H1 (cell line): ENCODE data around the gene SPARCL1. TPM values are rescaled to one million over a fixed set of nuclear protein-coding genes. Genes with fewer than 3 reads are reported as not detected.

Experiments
- CTCF ChIA-PET: fragments of 300-600 bp; sonication (Branson Sonifier 250); formaldehyde crosslinking; loops from one replicate; lab custom pipeline; 2021; ENCODE audit not compliant: partially characterized antibody; lab: Charles Lee
- POLR2A ChIA-PET: fragments of 300-600 bp; sonication (Branson Sonifier 250); formaldehyde crosslinking; loops from one replicate; lab custom pipeline; 2021; ENCODE audit warnings: inconsistent platforms; ENCODE audit not compliant: partially characterized antibody; lab: Charles Lee
- DNase-seq, 2 experiments: peaks; one replicate each; pipeline versions ENCODE4 v3.0.0 to v3.0.0-alpha.2; 2010 to 2022; ENCODE audit warnings: low spot score in 2 of 2, low read depth in 1 of 2, mixed read lengths in 1 of 2
- FAIRE-seq: peaks from 2 replicates; lab custom pipeline; 2011; peaks lifted over from hg19 to GRCh38; lab: Jason Lieb, UNC
- H2AFZ ChIP-seq: 2 replicates; pipeline ENCODE4 v1.8.1; 2012; ENCODE audit warnings: low read length, inconsistent platforms
- H2AK5ac ChIP-seq: 2 replicates; pipeline ENCODE4 v1.6.1; 2013; ENCODE audit warnings: low read depth, low read length
- H2BK120ac ChIP-seq: replicated peaks from 2 replicates; pipeline ENCODE3; 2013; ENCODE audit warnings: low read depth, low read length, inconsistent platforms
- H2BK12ac ChIP-seq: 2 replicates; pipeline ENCODE4 v1.6.1; 2013; ENCODE audit warnings: low read depth, low read length
- H2BK15ac ChIP-seq: 2 replicates; pipeline ENCODE4 v1.6.1; 2013; ENCODE audit warnings: low read length
- H2BK20ac ChIP-seq: 2 replicates; pipeline ENCODE4 v1.6.1; 2013; ENCODE audit warnings: low read length
- H2BK5ac ChIP-seq: 2 replicates; pipeline ENCODE4 v1.6.1; 2013; ENCODE audit warnings: low read depth, low read length
- H3K14ac ChIP-seq: 2 replicates; pipeline ENCODE4 v1.6.1; 2013; ENCODE audit warnings: inconsistent platforms; ENCODE audit not compliant: insufficient read length
- H3K18ac ChIP-seq: 2 replicates; pipeline ENCODE4 v1.6.1; 2013; ENCODE audit warnings: low read length; ENCODE audit errors: extremely low read depth
- H3K23ac ChIP-seq: 2 replicates; pipeline ENCODE4 v1.6.1; 2013; ENCODE audit warnings: inconsistent platforms; ENCODE audit not compliant: insufficient read length
- H3K23me2 ChIP-seq: 2 replicates; pipeline ENCODE4 v1.6.1; 2013; ENCODE audit warnings: low read depth, low read length
- H3K27ac ChIP-seq: 2 replicates; pipeline ENCODE4 v1.6.1; 2011; ENCODE audit warnings: low read depth, low read length, inconsistent platforms
- H3K27me3 ChIP-seq, 4 experiments: replicated peaks in 1 of 4; 1 replicate in 1 of 4; 2 replicates in 3 of 4; pipeline versions ENCODE4 v1.6.1 to v1.8.1; 2011 to 2013; ENCODE audit warnings: low read length in 3 of 4, mild to moderate bottlenecking in 3 of 4, inconsistent platforms in 2 of 4, mixed read lengths in 2 of 4, moderate library complexity in 1 of 4; ENCODE audit not compliant: control insufficient read depth in 3 of 4, insufficient read depth in 3 of 4; ENCODE audit errors: extremely low read depth in 1 of 4
- H3K36me3 ChIP-seq, 4 experiments: 2 replicates each; pipeline versions ENCODE4 v1.6.1 to v1.8.1; 2011 to 2013; ENCODE audit warnings: mild to moderate bottlenecking in 4 of 4, low read length in 3 of 4, moderate library complexity in 2 of 4, control low read depth in 1 of 4, inconsistent platforms in 1 of 4; ENCODE audit not compliant: insufficient read depth in 4 of 4, control insufficient read depth in 2 of 4
- H3K4ac ChIP-seq: replicated peaks from 2 replicates; pipeline ENCODE3; 2013; ENCODE audit warnings: low read length, low read depth, mixed read lengths, inconsistent platforms; ENCODE audit not compliant: insufficient read length
- H3K4me1 ChIP-seq, 4 experiments: replicated peaks in 1 of 4; 1 replicate in 1 of 4; 2 replicates in 3 of 4; pipeline versions ENCODE4 v1.6.1 to v1.8.1; 2011 to 2013; ENCODE audit warnings: low read length in 3 of 4, inconsistent platforms in 2 of 4, mixed read lengths in 1 of 4; ENCODE audit not compliant: insufficient read depth in 4 of 4, control insufficient read depth in 3 of 4
- H3K4me2 ChIP-seq, 2 experiments: 2 replicates each; pipeline versions ENCODE4 v1.6.1 to v1.8.1; 2011 to 2013; ENCODE audit warnings: low read depth in 2 of 2, low read length in 2 of 2, control low read depth in 1 of 2, inconsistent platforms in 1 of 2, mild to moderate bottlenecking in 1 of 2; ENCODE audit not compliant: insufficient read depth in 1 of 2
- H3K4me3 ChIP-seq, 4 experiments: fragments of 200-600, 300-600 bp in 1 of 4; sonication (generic), shearing (Covaris generic), sonication (Bioruptor Twin) in 1 of 4; 2 replicates each; pipeline versions ENCODE4 v1.5.1 to v1.8.1; 2011 to 2016; ENCODE audit warnings: low read length in 4 of 4, low read depth in 3 of 4, control low read depth in 2 of 4, inconsistent platforms in 2 of 4, mild to moderate bottlenecking in 2 of 4, mixed read lengths in 1 of 4, moderate library complexity in 1 of 4; ENCODE audit not compliant: insufficient read depth in 2 of 4; ENCODE audit errors: extremely low read depth in 1 of 4
- H3K56ac ChIP-seq: replicated peaks from 2 replicates; pipeline ENCODE3; 2013; ENCODE audit warnings: low read depth, mild to moderate bottlenecking, mixed read lengths, low read length, inconsistent platforms; ENCODE audit not compliant: insufficient read length
- H3K79me1 ChIP-seq: 2 replicates; pipeline ENCODE4 v1.6.1; 2013; ENCODE audit warnings: low read depth, low read length, control low read depth
- H3K79me2 ChIP-seq, 2 experiments: 2 replicates each; pipeline versions ENCODE4 v1.6.1 to v1.8.1; 2012 to 2013; ENCODE audit warnings: low read length in 2 of 2, mild to moderate bottlenecking in 2 of 2, inconsistent platforms in 1 of 2; ENCODE audit not compliant: insufficient read depth in 2 of 2, control insufficient read depth in 1 of 2
- H3K9ac ChIP-seq, 4 experiments: replicated peaks in 1 of 4; 1 replicate in 1 of 4; 2 replicates in 3 of 4; pipeline versions ENCODE4 v1.6.1 to v1.8.1; 2011 to 2013; ENCODE audit warnings: low read depth in 3 of 4, low read length in 3 of 4, control low read depth in 2 of 4, mild to moderate bottlenecking in 2 of 4, moderate library complexity in 2 of 4, inconsistent platforms in 1 of 4; ENCODE audit errors: extremely low read depth in 1 of 4
- H3K9me3 ChIP-seq, 2 experiments: 2 replicates each; pipeline versions ENCODE4 v1.6.1 to v1.8.1; 2012 to 2013; ENCODE audit warnings: mild to moderate bottlenecking in 2 of 2, moderate library complexity in 2 of 2, control low read depth in 1 of 2, inconsistent platforms in 1 of 2, low read depth in 1 of 2, low read length in 1 of 2, mixed read lengths in 1 of 2; ENCODE audit not compliant: insufficient read depth in 2 of 2
- H4K20me1 ChIP-seq, 2 experiments: replicated peaks in 1 of 2; 2 replicates each; pipeline versions ENCODE3 to v1.8.1; 2011 to 2013; ENCODE audit warnings: inconsistent platforms in 2 of 2, low read length in 2 of 2, mild to moderate bottlenecking in 1 of 2; ENCODE audit not compliant: insufficient read depth in 2 of 2, control insufficient read depth in 1 of 2
- H4K5ac ChIP-seq: 2 replicates; pipeline ENCODE4 v1.6.1; 2013; ENCODE audit warnings: low read length, low read depth, mixed read lengths, inconsistent platforms; ENCODE audit not compliant: insufficient read length
- H4K8ac ChIP-seq: 2 replicates; pipeline ENCODE4 v1.8.0; 2013; ENCODE audit warnings: mild to moderate bottlenecking, moderate library complexity, low read length, inconsistent platforms; ENCODE audit not compliant: insufficient read depth; ENCODE audit errors: extremely low read depth
- H4K91ac ChIP-seq: replicated peaks from 2 replicates; pipeline ENCODE3; 2013; ENCODE audit warnings: low read length, mixed read lengths, inconsistent platforms; ENCODE audit not compliant: insufficient read length
- SIX5 ChIP-seq: IDR thresholded peaks from 2 replicates; pipeline ENCODE4 v1.6.1; 2011; ENCODE audit warnings: mild to moderate bottlenecking, low read depth, low read length
- YY1 ChIP-seq: IDR thresholded peaks from 2 replicates; pipeline ENCODE4 v1.6.1; 2011; ENCODE audit warnings: low read depth, mild to moderate bottlenecking, low read length
- WGBS, 2 experiments: shearing (Covaris generic) in 1 of 2; methylation state at CpG; one replicate each; pipeline versions ENCODE4 v1.1.6 to v1.1.7; 2013 to 2015; ENCODE audit warnings: low lambda C conversion rate in 2 of 2, mixed read lengths in 2 of 2, inconsistent platforms in 1 of 2, low coverage in 1 of 2, missing lambda C conversion rate in 1 of 2; ENCODE audit not compliant: insufficient replicate concordance in 2 of 2, insufficient coverage in 1 of 2, insufficient read length in 1 of 2; ENCODE audit errors: extremely low coverage in 1 of 2, missing lambda C conversion rate in 1 of 2; 5-methylcytosine and 5-hydroxymethylcytosine counted together
- polyA plus RNA-seq, 7 experiments: library from polyadenylated mRNA; depleted of rRNA in 3 of 7; stranded (reverse) in 5 of 7; unstranded in 2 of 7; fragments of >200 nt in 5 of 7; fragments of 200-250 nt in 2 of 7; gene quantifications; 1 replicate in 5 of 7; 2 replicates in 1 of 7; 4 replicates in 1 of 7; pipeline versions ENCODE4 v1.2.1 to v1.2.3, GENCODE V29; 2011 to 2013; ENCODE audit warnings: missing spikeins in 2 of 7, mixed read lengths in 2 of 7
- total RNA-seq: library from RNA; stranded (reverse); fragmentation: NEBNext Ultra II Directional; extraction: Animal tissue kit (Norgen Biotek cat#: 25700); gene quantifications from 2 replicates; pipeline ENCODE4 v1.2.1, GENCODE V29; 2021

SPARCL1 gene
- total and polyA plus RNA-seq, 2 of the 8 experiments (the other 6 are each of a cell fraction or from before 2014, with no cell fraction given) = 0.48 to 0.51 TPM

DNA sequence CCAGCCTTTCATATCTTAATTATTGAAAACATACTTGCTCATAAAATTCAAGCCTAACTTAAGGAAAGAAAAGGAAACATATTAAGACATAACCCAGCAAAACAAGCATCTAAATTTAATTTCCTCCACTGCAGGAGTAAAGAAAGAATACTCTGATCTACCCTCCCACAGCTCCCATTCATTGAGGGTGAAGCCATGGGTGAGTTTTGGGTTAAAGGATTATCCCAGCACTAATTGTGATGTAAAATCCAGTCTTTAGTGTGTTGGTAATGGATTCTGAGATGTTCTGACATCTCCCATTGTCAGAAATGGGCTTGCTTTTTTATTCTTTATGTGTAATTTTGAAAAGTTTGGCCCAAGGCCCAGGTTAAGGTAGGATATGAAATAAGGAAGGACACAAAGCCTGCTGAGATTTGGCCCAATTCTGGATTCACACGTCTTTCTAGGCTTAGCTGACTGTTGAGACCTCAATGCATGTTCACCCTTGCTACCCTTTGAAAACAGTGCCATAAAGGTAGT is 50.4 kb downstream of the SPARCL1 start:
- POLR2A ChIA-PET = interaction anchor here (0.6 to 1.0 kb wide), 2 partner anchors 11 to 53 kb away, joined by 3 to 4 read pairs; no protein-coding TSS in a partner anchor
- FAIRE-seq = no peak

More for the DNA sequence above, 50.4 kb downstream of the SPARCL1 start:
- DNase-seq = no peak
- Histone ChIP-seq H4K8ac (no peak overlapping the region), H3K4ac (no peak overlapping the region), H3K56ac (no peak overlapping the region), H3K9me3 (no peaks in the 10 kb centered on the region), H4K5ac (no peak overlapping the region), H3K18ac (no peak overlapping the region), H2BK5ac (0 out of 2 replicates have a peak overlapping the region, but pooled peaks have one; percentile 19), H2BK15ac (no peak overlapping the region), H3K79me1 (no peaks in the 10 kb centered on the region), H4K91ac (no peak overlapping the region), H3K4me2 (0 out of 4 replicates have a peak overlapping the region, but pooled peaks of 1 of the 2 experiments have one; percentile 22), H3K9ac (no peak overlapping the region), H3K27ac (no peak overlapping the region), H2BK20ac (no peak overlapping the region), H4K20me1 (no peaks in the 10 kb centered on the region), H3K23ac (no peak overlapping the region), H3K4me3 (no peak overlapping the region), H2AFZ (no peak overlapping the region), H3K23me2 (no peaks in the 10 kb centered on the region), H3K36me3 (no peaks in the 10 kb centered on the region; a peak in 1 of 8 replicates), H3K27me3 (0 out of 7 replicates have a peak, but pooled peaks cover 0 to 2% (median 0%) of the 10 kb centered on the region in 4 experiments), H3K14ac (no peak overlapping the region), H2AK5ac (no peak overlapping the region; the same call in 1 of the 2 replicates), H3K4me1 (peaks cover 0 to 13% (median 6%) of the 10 kb centered on the region in 4 experiments; a peak in 5 of 7 replicates), H2BK12ac (no peak overlapping the region; the same call in 1 of the 2 replicates), H2BK120ac (no peak overlapping the region), H3K79me2 (no peaks in the 10 kb centered on the region)
- WGBS, 2 experiments = 55% methylated on average over 1 of the region's 1 CpG; no CpG with 5 or more reads in 1 of the 2 experiments
- TF ChIP-seq SIX5 (no peak), YY1 (no peak)
- CTCF ChIA-PET = interaction anchor here (0.6 to 2.1 kb wide), 4 partner anchors 13 to 22 kb away, joined by 3 to 9 read pairs (median 4); no protein-coding TSS in a partner anchor
